Liver (tissue), 3 donors: ENCODE data around the gene TPRX1.
A peak's percentile ranks its signal among the peaks of the same experiment; 100 is the strongest.

Experiments used
- ATF3 ChIP-seq: IDR thresholded peaks from 2 replicates; pipeline ENCODE4 v1.6.1; 2016; ENCODE audit warnings: antibody characterized with exemption
- CTCF ChIP-seq: fragments of 150-350 bp; IDR thresholded peaks from 2 replicates; pipeline ENCODE4 v1.5.1; 2017; ENCODE audit warnings: improper control_type of control experiment, low read depth, low read length; ENCODE audit not compliant: missing input control
- EGR1 ChIP-seq, 2 donors: IDR thresholded peaks; 2 replicates each; pipeline ENCODE4 v1.6.1; 2016 to 2018; ENCODE audit warnings: antibody characterized with exemption in 2 of 2, low read depth in 2 of 2
- GABPA ChIP-seq, 2 donors: IDR thresholded peaks in 1 of 2; conservative IDR thresholded peaks in 1 of 2; 2 replicates each; pipeline ENCODE4 v1.6.1; 2016; ENCODE audit warnings: antibody characterized with exemption in 2 of 2, mild to moderate bottlenecking in 1 of 2, moderate library complexity in 1 of 2
- HNF4A ChIP-seq, 2 donors: conservative IDR thresholded peaks; 2 replicates each; pipeline ENCODE4 v1.6.1; 2016; ENCODE audit warnings: antibody characterized with exemption in 2 of 2, mild to moderate bottlenecking in 2 of 2
- JUND ChIP-seq, 2 donors: IDR thresholded peaks; 2 replicates each; pipeline ENCODE4 v1.6.1; 2016; ENCODE audit warnings: antibody characterized with exemption in 2 of 2
- MAX ChIP-seq: IDR thresholded peaks from 2 replicates; pipeline ENCODE4 v1.6.1; 2016; ENCODE audit warnings: antibody characterized with exemption
- NR2F2 ChIP-seq: IDR thresholded peaks from 2 replicates; pipeline ENCODE4 v1.6.1; 2016; ENCODE audit warnings: antibody characterized with exemption
- REST ChIP-seq: IDR thresholded peaks from 2 replicates; pipeline ENCODE4 v1.6.1; 2016; ENCODE audit warnings: antibody characterized with exemption, mild to moderate bottlenecking
- SP1 ChIP-seq: IDR thresholded peaks from 2 replicates; pipeline ENCODE4 v1.6.1; 2018; ENCODE audit warnings: antibody characterized with exemption, mild to moderate bottlenecking
- TAF1 ChIP-seq: conservative IDR thresholded peaks from 2 replicates; pipeline ENCODE4 v1.6.1; 2016; ENCODE audit warnings: antibody characterized with exemption, mild to moderate bottlenecking
- YY1 ChIP-seq: IDR thresholded peaks from 2 replicates; pipeline ENCODE4 v1.6.1; 2016; ENCODE audit warnings: antibody characterized with exemption, mild to moderate bottlenecking
- ZBTB33 ChIP-seq: IDR thresholded peaks from 2 replicates; pipeline ENCODE4 v1.6.1; 2016; ENCODE audit warnings: antibody characterized with exemption
- donor health status: healthy.
- donor health status: healthy.

GRCh38 chr19:47848823-47849473 lies 44.6 kb upstream of the TPRX1 start:
- TF ChIP-seq CTCF, result peak; percentile 18
- TF ChIP-seq JUND (IDR thresholded peaks at IDR 0.05), result no peak
- no peak for TF ChIP-seq GABPA (IDR thresholded peaks at IDR 0.05 in 1 of 2, conservative IDR thresholded peaks at IDR 0.05 in 1 of 2)
- TF ChIP-seq TAF1, result no peak
- no peak for TF ChIP-seq MAX
- TF ChIP-seq REST, result no peak
- TF ChIP-seq SP1, result no peak
- no peak for TF ChIP-seq EGR1 (IDR thresholded peaks at IDR 0.05; ENCODE audit: low read depth in 2 of 2)
- no peak for TF ChIP-seq ZBTB33
- TF ChIP-seq NR2F2, result no peak
- TF ChIP-seq YY1, result no peak
- no peak for TF ChIP-seq HNF4A (conservative IDR thresholded peaks at IDR 0.05)
- TF ChIP-seq ATF3, result no peak
